ENCODE data around the gene GOLGA8M.
"Not testable (repeated sequence)": the region's sequence is repeated elsewhere in the genome, so short reads cannot be mapped to it uniquely, and the experiment has no call there.

GOLGA8M gene

GRCh38 chr15:28718576-28718975, 6.4 kb upstream of the GOLGA8M start:
- not testable (repeated sequence) for H3K9ac ChIP-seq (ENCODE audit: low read length); H3K4me3 ChIP-seq (ENCODE audit: low read depth in 1 of 2, low read length in 2 of 2); H3K4me1 ChIP-seq (ENCODE audit: insufficient read depth, low read length); H3K27me3 ChIP-seq (ENCODE audit: control insufficient read depth in 1 of 2, insufficient read depth in 2 of 2, low read length in 2 of 2); H3K9me3 ChIP-seq (ENCODE audit: low read length); H3K36me3 ChIP-seq (ENCODE audit: insufficient read depth, low read length); H3K27ac ChIP-seq (ENCODE audit: low read depth, low read length)

- not testable (repeated sequence) for H3K9me3 ChIP-seq (ENCODE audit: low read length); H3K36me3 ChIP-seq (ENCODE audit: insufficient read depth, low read length); H3K4me3 ChIP-seq (ENCODE audit: low read depth in 1 of 2, low read length in 2 of 2); H3K4me1 ChIP-seq (ENCODE audit: insufficient read depth, low read length); H3K27ac ChIP-seq (ENCODE audit: low read depth, low read length); H3K9ac ChIP-seq (ENCODE audit: low read length); H3K27me3 ChIP-seq (ENCODE audit: control insufficient read depth in 1 of 2, insufficient read depth in 2 of 2, low read length in 2 of 2)
Measured at GRCh38 chr15:28714176-28714575, 2.0 kb upstream of the GOLGA8M start.

- H3K4me3 ChIP-seq (ENCODE audit: low read depth in 1 of 2, low read length in 2 of 2); H3K9ac ChIP-seq (ENCODE audit: low read length); H3K9me3 ChIP-seq (ENCODE audit: low read length); H3K27ac ChIP-seq (ENCODE audit: low read depth, low read length); H3K4me1 ChIP-seq (ENCODE audit: insufficient read depth, low read length); H3K27me3 ChIP-seq (ENCODE audit: control insufficient read depth in 1 of 2, insufficient read depth in 2 of 2, low read length in 2 of 2); H3K36me3 ChIP-seq (ENCODE audit: insufficient read depth, low read length): not testable (repeated sequence)
Measured at GRCh38 chr15:28703927-28704326, 8.3 kb downstream of the GOLGA8M start.

- not testable (repeated sequence) for H3K4me1 ChIP-seq (ENCODE audit: insufficient read depth, low read length); H3K9ac ChIP-seq (ENCODE audit: low read length); H3K27ac ChIP-seq (ENCODE audit: low read depth, low read length); H3K36me3 ChIP-seq (ENCODE audit: insufficient read depth, low read length); H3K4me3 ChIP-seq (ENCODE audit: low read depth in 1 of 2, low read length in 2 of 2); H3K27me3 ChIP-seq (ENCODE audit: control insufficient read depth in 1 of 2, insufficient read depth in 2 of 2, low read length in 2 of 2); H3K9me3 ChIP-seq (ENCODE audit: low read length)
Measured at GRCh38 chr15:28702427-28702826, 9.8 kb downstream of the GOLGA8M start.

- not testable (repeated sequence) for H3K4me3 ChIP-seq (ENCODE audit: low read depth in 1 of 2, low read length in 2 of 2); H3K27me3 ChIP-seq (ENCODE audit: control insufficient read depth in 1 of 2, insufficient read depth in 2 of 2, low read length in 2 of 2); H3K36me3 ChIP-seq (ENCODE audit: insufficient read depth, low read length)
Measured at GRCh38 chr15:28694006-28694751, 18.0 kb downstream of the GOLGA8M start.

GRCh38 chr15:28693021-28693420, 19.2 kb downstream of the GOLGA8M start:
- not testable (repeated sequence) for H3K9ac ChIP-seq (ENCODE audit: low read length); H3K4me1 ChIP-seq (ENCODE audit: insufficient read depth, low read length); H3K36me3 ChIP-seq (ENCODE audit: insufficient read depth, low read length); H3K27ac ChIP-seq (ENCODE audit: low read depth, low read length); H3K27me3 ChIP-seq (ENCODE audit: control insufficient read depth in 1 of 2, insufficient read depth in 2 of 2, low read length in 2 of 2); H3K9me3 ChIP-seq (ENCODE audit: low read length); H3K4me3 ChIP-seq (ENCODE audit: low read depth in 1 of 2, low read length in 2 of 2)

More at GRCh38 chr15:28694006-28694751, 18.0 kb downstream of the GOLGA8M start:
- not testable (repeated sequence) for H3K27ac ChIP-seq (ENCODE audit: low read depth, low read length); H3K9ac ChIP-seq (ENCODE audit: low read length); H3K4me1 ChIP-seq (ENCODE audit: insufficient read depth, low read length); H3K9me3 ChIP-seq (ENCODE audit: low read length)

GRCh38 chr15:28673533-28673932, 38.7 kb downstream of the GOLGA8M start:
- not testable (repeated sequence) for H3K27me3 ChIP-seq (ENCODE audit: control insufficient read depth in 1 of 2, insufficient read depth in 2 of 2, low read length in 2 of 2); H3K4me1 ChIP-seq (ENCODE audit: insufficient read depth, low read length); H3K9me3 ChIP-seq (ENCODE audit: low read length); H3K27ac ChIP-seq (ENCODE audit: low read depth, low read length); H3K4me3 ChIP-seq (ENCODE audit: low read depth in 1 of 2, low read length in 2 of 2); H3K9ac ChIP-seq (ENCODE audit: low read length); H3K36me3 ChIP-seq (ENCODE audit: insufficient read depth, low read length)

- H3K4me1 ChIP-seq (ENCODE audit: insufficient read depth, low read length); H3K9me3 ChIP-seq (ENCODE audit: low read length); H3K27ac ChIP-seq (ENCODE audit: low read depth, low read length); H3K4me3 ChIP-seq (ENCODE audit: low read depth in 1 of 2, low read length in 2 of 2); H3K36me3 ChIP-seq (ENCODE audit: insufficient read depth, low read length); H3K27me3 ChIP-seq (ENCODE audit: control insufficient read depth in 1 of 2, insufficient read depth in 2 of 2, low read length in 2 of 2); H3K9ac ChIP-seq (ENCODE audit: low read length): not testable (repeated sequence)
Measured at GRCh38 chr15:28672122-28672521, 40.1 kb downstream of the GOLGA8M start.

- H3K4me1 ChIP-seq (ENCODE audit: insufficient read depth, low read length); H3K27me3 ChIP-seq (ENCODE audit: control insufficient read depth in 1 of 2, insufficient read depth in 2 of 2, low read length in 2 of 2); H3K27ac ChIP-seq (ENCODE audit: low read depth, low read length); H3K9me3 ChIP-seq (ENCODE audit: low read length); H3K36me3 ChIP-seq (ENCODE audit: insufficient read depth, low read length); H3K9ac ChIP-seq (ENCODE audit: low read length); H3K4me3 ChIP-seq (ENCODE audit: low read depth in 1 of 2, low read length in 2 of 2): not testable (repeated sequence)
Measured at GRCh38 chr15:28666402-28666801, 45.8 kb downstream of the GOLGA8M start.

GRCh38 chr15:28664575-28664974, 47.6 kb downstream of the GOLGA8M start:
- not testable (repeated sequence) for H3K27ac ChIP-seq (ENCODE audit: low read depth, low read length); H3K4me3 ChIP-seq (ENCODE audit: low read depth in 1 of 2, low read length in 2 of 2); H3K36me3 ChIP-seq (ENCODE audit: insufficient read depth, low read length); H3K9me3 ChIP-seq (ENCODE audit: low read length); H3K27me3 ChIP-seq (ENCODE audit: control insufficient read depth in 1 of 2, insufficient read depth in 2 of 2, low read length in 2 of 2); H3K9ac ChIP-seq (ENCODE audit: low read length); H3K4me1 ChIP-seq (ENCODE audit: insufficient read depth, low read length)

GRCh38 chr15:28663717-28664116, 48.5 kb downstream of the GOLGA8M start:
- H3K36me3 ChIP-seq (ENCODE audit: insufficient read depth, low read length); H3K4me3 ChIP-seq (ENCODE audit: low read depth in 1 of 2, low read length in 2 of 2); H3K4me1 ChIP-seq (ENCODE audit: insufficient read depth, low read length); H3K9me3 ChIP-seq (ENCODE audit: low read length); H3K27me3 ChIP-seq (ENCODE audit: control insufficient read depth in 1 of 2, insufficient read depth in 2 of 2, low read length in 2 of 2); H3K27ac ChIP-seq (ENCODE audit: low read depth, low read length); H3K9ac ChIP-seq (ENCODE audit: low read length): not testable (repeated sequence)

- not testable (repeated sequence) for H3K4me3 ChIP-seq (ENCODE audit: low read depth in 1 of 2, low read length in 2 of 2); H3K36me3 ChIP-seq (ENCODE audit: insufficient read depth, low read length); H3K27ac ChIP-seq (ENCODE audit: low read depth, low read length); H3K27me3 ChIP-seq (ENCODE audit: control insufficient read depth in 1 of 2, insufficient read depth in 2 of 2, low read length in 2 of 2); H3K4me1 ChIP-seq (ENCODE audit: insufficient read depth, low read length); H3K9ac ChIP-seq (ENCODE audit: low read length); H3K9me3 ChIP-seq (ENCODE audit: low read length)
Measured at GRCh38 chr15:28660750-28661149, 51.5 kb downstream of the GOLGA8M start.
